ENCODE measurements around the gene IRGQ.

IRGQ gene

GRCh38 chr19:43546581-43546980, 49.4 kb downstream of the IRGQ start:
- TF ChIP-seq MAX (IDR thresholded peaks at IDR 0.05; ENCODE audit: low read depth, low read length) (no peak), MYC (IDR thresholded peaks at IDR 0.05; ENCODE audit: low read depth, low read length) (no peak)
- TF ChIP-seq, protein P1, sequence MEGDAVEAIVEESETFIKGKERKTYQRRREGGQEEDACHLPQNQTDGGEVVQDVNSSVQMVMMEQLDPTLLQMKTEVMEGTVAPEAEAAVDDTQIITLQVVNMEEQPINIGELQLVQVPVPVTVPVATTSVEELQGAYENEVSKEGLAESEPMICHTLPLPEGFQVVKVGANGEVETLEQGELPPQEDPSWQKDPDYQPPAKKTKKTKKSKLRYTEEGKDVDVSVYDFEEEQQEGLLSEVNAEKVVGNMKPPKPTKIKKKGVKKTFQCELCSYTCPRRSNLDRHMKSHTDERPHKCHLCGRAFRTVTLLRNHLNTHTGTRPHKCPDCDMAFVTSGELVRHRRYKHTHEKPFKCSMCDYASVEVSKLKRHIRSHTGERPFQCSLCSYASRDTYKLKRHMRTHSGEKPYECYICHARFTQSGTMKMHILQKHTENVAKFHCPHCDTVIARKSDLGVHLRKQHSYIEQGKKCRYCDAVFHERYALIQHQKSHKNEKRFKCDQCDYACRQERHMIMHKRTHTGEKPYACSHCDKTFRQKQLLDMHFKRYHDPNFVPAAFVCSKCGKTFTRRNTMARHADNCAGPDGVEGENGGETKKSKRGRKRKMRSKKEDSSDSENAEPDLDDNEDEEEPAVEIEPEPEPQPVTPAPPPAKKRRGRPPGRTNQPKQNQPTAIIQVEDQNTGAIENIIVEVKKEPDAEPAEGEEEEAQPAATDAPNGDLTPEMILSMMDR (IDR thresholded peaks at IDR 0.05; ENCODE audit: low read depth, low read length) = no peak
- no peak for DNase-seq (ENCODE audit: low read depth)
- H3K4me3 ChIP-seq (ENCODE audit: low read depth, low read length) = no peak overlapping the region

GRCh38 chr19:43545981-43546380, 50.0 kb downstream of the IRGQ start:
- no peak for DNase-seq (ENCODE audit: low read depth)

GRCh38 chr19:43545276-43545675, 50.7 kb downstream of the IRGQ start:
- no peak for DNase-seq (ENCODE audit: low read depth)
- TF ChIP-seq, protein P1 (IDR thresholded peaks at IDR 0.05; ENCODE audit: low read depth, low read length) = no peak
- TF ChIP-seq POLR2A (IDR thresholded peaks at IDR 0.05; ENCODE audit: extremely low read depth, insufficient read length) = no peak
- no peak for TF ChIP-seq MYC (IDR thresholded peaks at IDR 0.05; ENCODE audit: low read depth, low read length)
- TF ChIP-seq MAX (IDR thresholded peaks at IDR 0.05; ENCODE audit: low read depth, low read length) = no peak
- H3K4me3 ChIP-seq (ENCODE audit: low read depth, low read length) = no peak overlapping the region

More at GRCh38 chr19:43545981-43546380, 50.0 kb downstream of the IRGQ start:
- H3K4me3 ChIP-seq (ENCODE audit: low read depth, low read length) = no peak overlapping the region
- TF ChIP-seq, protein P1 (IDR thresholded peaks at IDR 0.05; ENCODE audit: low read depth, low read length) = no peak
- TF ChIP-seq POLR2A (IDR thresholded peaks at IDR 0.05; ENCODE audit: extremely low read depth, insufficient read length) (no peak), MAX (IDR thresholded peaks at IDR 0.05; ENCODE audit: low read depth, low read length) (no peak), MYC (IDR thresholded peaks at IDR 0.05; ENCODE audit: low read depth, low read length) (no peak)

DNA sequence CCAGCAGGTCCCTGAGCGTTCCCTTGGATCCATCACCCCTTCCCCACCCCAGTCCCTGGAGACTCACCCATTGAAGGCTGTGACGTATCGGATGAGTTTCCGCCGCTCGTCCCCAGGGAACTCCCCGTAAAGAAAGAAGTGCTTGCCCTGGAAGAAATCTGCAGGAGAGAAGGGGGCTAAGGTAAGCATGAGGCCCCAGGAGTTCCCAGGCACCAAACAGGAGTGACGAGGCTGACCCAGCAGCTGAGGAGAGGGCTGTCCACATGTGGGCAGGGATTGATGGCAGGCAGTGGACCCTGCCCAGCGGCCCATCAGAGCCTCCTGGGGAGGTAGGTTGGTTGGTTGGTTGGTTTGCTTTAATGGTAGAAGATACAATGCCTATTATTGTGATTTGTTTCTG, 51.9 kb downstream of the IRGQ start:
- DNase-seq (ENCODE audit: low read depth) = no peak
- TF ChIP-seq MAX (IDR thresholded peaks at IDR 0.05; ENCODE audit: low read depth, low read length) (no peak), MYC (IDR thresholded peaks at IDR 0.05; ENCODE audit: low read depth, low read length) (no peak), POLR2A (IDR thresholded peaks at IDR 0.05; ENCODE audit: extremely low read depth, insufficient read length) (no peak)
- TF ChIP-seq, protein P1 (IDR thresholded peaks at IDR 0.05; ENCODE audit: low read depth, low read length) = no peak
- no peak overlapping the region for H3K4me3 ChIP-seq (ENCODE audit: low read depth, low read length)

GRCh38 chr19:43541920-43542650, 53.8 kb downstream of the IRGQ start:
- no peak overlapping the region for H3K4me3 ChIP-seq (ENCODE audit: low read depth, low read length)
- no peak for DNase-seq (ENCODE audit: low read depth)
- TF ChIP-seq POLR2A (IDR thresholded peaks at IDR 0.05; ENCODE audit: extremely low read depth, insufficient read length) = no peak
- no peak for TF ChIP-seq MYC (IDR thresholded peaks at IDR 0.05; ENCODE audit: low read depth, low read length)
- TF ChIP-seq, protein P1 (IDR thresholded peaks at IDR 0.05; ENCODE audit: low read depth, low read length) = no peak
